Hippocampal formation (tissue), 2 donors: ENCODE data around the gene RBPJL.

Experiments
- DNase-seq, 2 donors: peaks; one replicate each; lab custom pipeline; 2025; lab: John Stamatoyannopoulos, UW

Gene RBPJL

GRCh38 chr20:45293041-45294002 lies 13.3 kb upstream of the RBPJL start:
- peak; percentile 7 to 56 for DNase-seq

- no peak for DNase-seq
Measured at GRCh38 chr20:45294003-45294368, 12.7 kb upstream of the RBPJL start.

- DNase-seq: no peak
Measured at GRCh38 chr20:45294659-45295058, 12.0 kb upstream of the RBPJL start.

- no peak for DNase-seq
Measured at GRCh38 chr20:45297786-45298497, 8.7 kb upstream of the RBPJL start.

- no peak for DNase-seq
Measured at GRCh38 chr20:45299786-45300185, 6.9 kb upstream of the RBPJL start.

GRCh38 chr20:45300961-45301360 lies 5.7 kb upstream of the RBPJL start:
- no peak for DNase-seq

GRCh38 chr20:45301824-45302271 lies 4.8 kb upstream of the RBPJL start:
- DNase-seq: no peak

- DNase-seq: no peak
Measured at GRCh38 chr20:45303586-45304463, 2.8 kb upstream of the RBPJL start.

GRCh38 chr20:45304464-45304999 lies 2.1 kb upstream of the RBPJL start:
- no peak for DNase-seq

- DNase-seq: no peak
Measured at GRCh38 chr20:45305262-45305661, 1.4 kb upstream of the RBPJL start.

- no peak for DNase-seq
Measured at GRCh38 chr20:45307076-45307640, 518 bp downstream of the RBPJL start.

- no peak for DNase-seq
Measured at GRCh38 chr20:45308117-45308778, 1.6 kb downstream of the RBPJL start, which contains the start of gene MATN4. TSS of gene MATN4 (minus strand) at chr20:45308299. CDS start at chr20:45305582, 2,717 bp downstream.

GRCh38 chr20:45309075-45309474 lies 2.4 kb downstream of the RBPJL start:
- DNase-seq: no peak

- peak in 1 of 2 donors; percentile 11 for DNase-seq
Measured at GRCh38 chr20:45311589-45312211, 5.1 kb downstream of the RBPJL start.

- no peak for DNase-seq
Measured at GRCh38 chr20:45312241-45312640, 5.6 kb downstream of the RBPJL start.

- no peak for DNase-seq
Measured at GRCh38 chr20:45313065-45313695, 6.5 kb downstream of the RBPJL start.

- no peak for DNase-seq
Measured at GRCh38 chr20:45313943-45314342, 7.3 kb downstream of the RBPJL start.

GRCh38 chr20:45315672-45316071 lies 9.0 kb downstream of the RBPJL start:
- DNase-seq: no peak

GRCh38 chr20:45316150-45317080 lies 9.8 kb downstream of the RBPJL start:
- no peak for DNase-seq
